ENCODE measurements around the gene TPM3. TPM values are rescaled to one million over a fixed set of nuclear protein-coding genes. Genes with fewer than 3 reads are reported as not detected.

The TPM3 gene
- total and polyA plus RNA-seq, 9 of the 15 experiments (the other 6 are each of a cell fraction or from before 2014, with no cell fraction given), result 202 to 604 (median 421) TPM

- in situ Hi-C loops (cut with MboI), result no loop called here
- ChIA-PET POLR2A (interaction anchor here (0.5 to 2.5 kb wide), 10 partner anchors 8 to 1512 kb away, joined by 3 to 11 read pairs (median 4); partner anchors contain the start of gene RPS27), CTCF (ENCODE audit: low intra/inter-chr PET ratio) (interaction anchor here (0.6 kb wide), 1 partner anchor 266 kb away, joined by 3 read pairs; no protein-coding TSS in a partner anchor)
- H3K27me3 ChIP-seq (ENCODE audit: control insufficient read depth in 2 of 2, insufficient read depth in 2 of 2, low read length in 2 of 2), result no peaks in the 10 kb centered on the region
- H3K36me3 ChIP-seq (ENCODE audit: control insufficient read depth, insufficient read depth, low read length), result peaks cover 37% of the 10 kb centered on the region; the same call in 2 of the 3 replicates
- peaks cover 49% of the 10 kb centered on the region for H4K20me1 ChIP-seq (replicated peaks; ENCODE audit: control insufficient read depth, insufficient read depth, low read length)
- peak overlapping the region; percentile 94 for H3K4me2 ChIP-seq (ENCODE audit: insufficient read depth, low read length)
- ATAC-seq (peak; percentile 70), FAIRE-seq (peak; percentile 55), DNase-seq (ENCODE audit: extremely low read depth in 1 of 4, low spot score in 3 of 4) (peak; percentile 71 to 91 (median 78))
- BruUV-seq (replicated peaks), result TSS peak; percentile 42
- H2AFZ ChIP-seq (ENCODE audit: low read depth, low read length), result peak overlapping the region; percentile 90
- H3K4me1 ChIP-seq (replicated peaks in 1 of 2; ENCODE audit: control insufficient read depth in 2 of 2, insufficient read depth in 2 of 2, low read length in 2 of 2), result peaks cover 28 to 59% of the 10 kb centered on the region in 2 experiments
- intact Hi-C loops (cut with micrococcal nuclease), result loop anchor here (2.0 to 5.0 kb wide), 3 partner anchors 24 to 190 kb away; partner anchors contain the start of gene RPS27
- peak overlapping the region; percentile 90 for H3K27ac ChIP-seq (ENCODE audit: extremely low read depth, low read depth, low read length)
- H3K4me3 ChIP-seq, result peak overlapping the region; percentile 71
- peaks cover 55% of the 10 kb centered on the region for H3K79me2 ChIP-seq (ENCODE audit: control insufficient read depth, insufficient read depth, low read length)
- H3K9me1 ChIP-seq (ENCODE audit: control insufficient read depth, insufficient read depth, low read length), result no peaks in the 10 kb centered on the region
- under 1% methylated on average over 24 of the region's 35 CpGs for WGBS (ENCODE audit: insufficient coverage, low coverage, missing lambda C conversion rate)
- peak overlapping the region; percentile 77 to 94 for H3K9ac ChIP-seq (ENCODE audit: insufficient read depth in 1 of 2, low read depth in 2 of 2, low read length in 2 of 2)
- no peaks in the 10 kb centered on the region for H3K9me3 ChIP-seq (replicated peaks; ENCODE audit: control insufficient read depth, insufficient read depth, low read depth, low read length)
- TF ChIP-seq ZNF232 (CRISPR knock-in tag; IDR thresholded peaks at IDR 0.05), result no peak
- TF ChIP-seq NEUROD1 (IDR thresholded peaks at IDR 0.05; ENCODE audit: borderline replicate concordance, low read depth, low read length, partially characterized antibody), result no peak
- TF ChIP-seq HDAC8 (tag; IDR thresholded peaks at IDR 0.05), result no peak
- TF ChIP-seq KLF13 (tag; IDR thresholded peaks at IDR 0.05; ENCODE audit: borderline replicate concordance, low read depth), result no peak
- no peak for TF ChIP-seq ZNF695 (CRISPR knock-in tag; IDR thresholded peaks at IDR 0.05)
- no peak for TF ChIP-seq HDAC3 (IDR thresholded peaks at IDR 0.05; ENCODE audit: borderline replicate concordance, partially characterized antibody)
- no peak for TF ChIP-seq XRCC4 (IDR thresholded peaks at IDR 0.05; ENCODE audit: extremely low read depth, insufficient read depth, insufficient read length)
- TF ChIP-seq ZNF785 (CRISPR knock-in tag; IDR thresholded peaks at IDR 0.05), result no peak
- TF ChIP-seq, protein P1, sequence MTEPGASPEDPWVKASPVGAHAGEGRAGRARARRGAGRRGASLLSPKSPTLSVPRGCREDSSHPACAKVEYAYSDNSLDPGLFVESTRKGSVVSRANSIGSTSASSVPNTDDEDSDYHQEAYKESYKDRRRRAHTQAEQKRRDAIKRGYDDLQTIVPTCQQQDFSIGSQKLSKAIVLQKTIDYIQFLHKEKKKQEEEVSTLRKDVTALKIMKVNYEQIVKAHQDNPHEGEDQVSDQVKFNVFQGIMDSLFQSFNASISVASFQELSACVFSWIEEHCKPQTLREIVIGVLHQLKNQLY (CRISPR knock-in tag; conservative IDR thresholded peaks at IDR 0.05), result no peak
- TF ChIP-seq SAP30 (IDR thresholded peaks at IDR 0.05; ENCODE audit: borderline replicate concordance, insufficient read depth, low read depth, low read length, poor library complexity, severe bottlenecking), result peak; percentile 81
- no peak for TF ChIP-seq TCF15 (CRISPR knock-in tag; IDR thresholded peaks at IDR 0.05)
- TF ChIP-seq ARID1B (IDR thresholded peaks at IDR 0.05), result no peak
- no peak for TF ChIP-seq CBX3 (IDR thresholded peaks at IDR 0.05; ENCODE audit: borderline replicate concordance in 1 of 2, low read length in 2 of 2)
- TF ChIP-seq MAFF (IDR thresholded peaks at IDR 0.05; ENCODE audit: low read length), result no peak
- no peak; the same call in 1 of the 2 replicates for TF ChIP-seq PHF8 (IDR thresholded peaks at IDR 0.05; ENCODE audit: borderline replicate concordance, low read length)
- no peak for TF ChIP-seq RBM34 (IDR thresholded peaks at IDR 0.05; ENCODE audit: borderline replicate concordance, insufficient read depth, low read length)
- TF ChIP-seq ATF3 (IDR thresholded peaks at IDR 0.05), result no peak
- TF ChIP-seq ATF3 (CRISPR knock-in tag; conservative IDR thresholded peaks at IDR 0.05), result no peak
Observed at GRCh38 chr1:154182344-154183045, 9.4 kb downstream of the TPM3 start.

Measured in K562 (cell line).